Neural progenitor cell (in vitro differentiated cells): Measurements from ENCODE around the gene PRKCE. TPM values are rescaled to one million over a fixed set of nuclear protein-coding genes. Genes with fewer than 3 reads are reported as not detected.

ENCODE experiments used
- DNase-seq: peaks from one replicate; pipeline ENCODE4 v3.0.0-alpha.2; 2016; ENCODE audit warnings: low spot score
- H2AFZ ChIP-seq: fragments of 200-600 bp; sonication (generic); replicated peaks from 2 replicates; pipeline ENCODE4 v1.6.1; 2016; ENCODE audit warnings: antibody characterized with exemption
- H3F3A ChIP-seq: fragments of 200-600 bp; sonication (generic); 2 replicates; pipeline ENCODE4 v1.6.1; 2016; ENCODE audit warnings: antibody characterized with exemption, low read depth
- H3K27ac ChIP-seq: fragments of 200-600 bp; sonication (generic); 2 replicates; pipeline ENCODE4 v1.5.1; 2016; ENCODE audit warnings: mild to moderate bottlenecking
- H3K27me3 ChIP-seq: fragments of 200-600 bp; sonication (generic); 2 replicates; pipeline ENCODE4 v1.6.1; 2016; ENCODE audit warnings: mild to moderate bottlenecking, moderate library complexity
- H3K36me3 ChIP-seq: fragments of 200-600 bp; sonication (generic); 2 replicates; pipeline ENCODE4 v1.5.1; 2016
- H3K4me1 ChIP-seq: fragments of 200-600 bp; sonication (generic); 2 replicates; pipeline ENCODE4 v1.6.1; 2016; ENCODE audit warnings: mixed run types
- H3K4me2 ChIP-seq: fragments of 200-600 bp; sonication (generic); 2 replicates; pipeline ENCODE4 v1.6.1; 2016
- H3K4me3 ChIP-seq: fragments of 200-600 bp; sonication (generic); 2 replicates; pipeline ENCODE4 v1.5.1; 2016
- H3K79me2 ChIP-seq: fragments of 200-600 bp; sonication (generic); 2 replicates; pipeline ENCODE4 v1.6.1; 2016; ENCODE audit warnings: low read depth
- H3K9ac ChIP-seq: fragments of 200-600 bp; sonication (generic); 2 replicates; pipeline ENCODE4 v1.6.1; 2016
- H3K9me3 ChIP-seq: fragments of 200-600 bp; sonication (generic); 2 replicates; pipeline ENCODE4 v1.5.1; 2016; ENCODE audit warnings: low read depth
- H4K20me1 ChIP-seq: fragments of 200-600 bp; sonication (generic); 2 replicates; pipeline ENCODE4 v1.6.1; 2016; ENCODE audit warnings: low read depth
- H3K27ac Mint-ChIP-seq: 3 replicates; pipeline ENCODE4 v1.8.0; 2021; ENCODE audit warnings: mixed read lengths
- H3K27me3 Mint-ChIP-seq: 2 replicates; pipeline ENCODE4 v1.8.0; 2022; ENCODE audit warnings: low read depth, mild to moderate bottlenecking, inconsistent platforms, moderate library complexity, mixed read lengths; ENCODE audit not compliant: insufficient read depth
- H3K36me3 Mint-ChIP-seq: 3 replicates; pipeline ENCODE4 v1.8.0; 2021; ENCODE audit warnings: mixed read lengths
- H3K4me1 Mint-ChIP-seq: 3 replicates; pipeline ENCODE4 v1.8.0; 2021; ENCODE audit warnings: mixed read lengths
- H3K4me3 Mint-ChIP-seq: 3 replicates; pipeline ENCODE4 v1.8.0; 2021; ENCODE audit warnings: mild to moderate bottlenecking, moderate library complexity, mixed read lengths
- H3K9me3 Mint-ChIP-seq: 3 replicates; pipeline ENCODE4 v1.8.0; 2020; ENCODE audit warnings: mixed read lengths
- CTCF ChIP-seq: fragments of 200-600 bp; sonication (generic); IDR thresholded peaks from 2 replicates; pipeline ENCODE4 v1.5.1; 2017; ENCODE audit warnings: antibody characterized with exemption, mild to moderate bottlenecking
- EZH2 ChIP-seq: fragments of 200-600 bp; sonication (generic); IDR thresholded peaks from 2 replicates; pipeline ENCODE4 v1.6.1; 2017; ENCODE audit warnings: antibody characterized with exemption, mild to moderate bottlenecking, moderate library complexity
- EZH2phosphoT487 ChIP-seq: fragments of 200-600 bp; sonication (generic); IDR thresholded peaks from 2 replicates; pipeline ENCODE4 v1.6.1; 2017; ENCODE audit warnings: antibody characterized with exemption
- total RNA-seq: library from RNA; depleted of rRNA; stranded (reverse); fragments of >200 nt; gene quantifications from 2 replicates; pipeline ENCODE4 v1.2.3, GENCODE V29; 2015; ENCODE audit warnings: low replicate concordance

Gene PRKCE
- total RNA-seq, 1 donor from 2014 or later, result 4.1 TPM

GRCh38 chr2:45794134-45794617 is 142.7 kb downstream of the PRKCE start:
- Histone ChIP-seq H4K20me1 (no peaks in the 10 kb centered on the region), H3K36me3 (no peaks in the 10 kb centered on the region), H3K79me2 (no peaks in the 10 kb centered on the region), H3F3A (peaks cover 5% of the 10 kb centered on the region), H3K27ac (no peak overlapping the region), H2AFZ (no peak overlapping the region), H3K4me2 (no peak overlapping the region), H3K9ac (no peak overlapping the region), H3K27me3 (no peaks in the 10 kb centered on the region), H3K4me3 (no peak overlapping the region), H3K9me3 (no peaks in the 10 kb centered on the region), H3K4me1 (peaks cover 9% of the 10 kb centered on the region)
- peaks cover 4% of the 10 kb centered on the region for H3K27me3 Mint-ChIP-seq
- no peak for DNase-seq
- no peaks in the 10 kb centered on the region for H3K36me3 Mint-ChIP-seq
- no peaks in the 10 kb centered on the region for H3K9me3 Mint-ChIP-seq
- peaks cover 22% of the 10 kb centered on the region for H3K4me1 Mint-ChIP-seq
- TF ChIP-seq CTCF (no peak), EZH2 (no peak), EZH2phosphoT487 (no peak)
- H3K4me3 Mint-ChIP-seq, result no peak overlapping the region
- H3K27ac Mint-ChIP-seq, result no peak overlapping the region

- Histone ChIP-seq H3K36me3 (no peaks in the 10 kb centered on the region), H3K4me2 (no peak overlapping the region), H4K20me1 (no peaks in the 10 kb centered on the region), H3K4me3 (no peak overlapping the region), H3K79me2 (no peaks in the 10 kb centered on the region), H2AFZ (no peak overlapping the region), H3F3A (peaks cover 5% of the 10 kb centered on the region), H3K27ac (no peak overlapping the region), H3K27me3 (no peaks in the 10 kb centered on the region), H3K4me1 (peaks cover 9% of the 10 kb centered on the region), H3K9me3 (no peaks in the 10 kb centered on the region), H3K9ac (no peak overlapping the region)
- Mint-ChIP-seq H3K27me3 (peaks cover 2% of the 10 kb centered on the region), H3K4me3 (no peak overlapping the region), H3K36me3 (no peaks in the 10 kb centered on the region), H3K4me1 (peaks cover 24% of the 10 kb centered on the region), H3K27ac (no peak overlapping the region), H3K9me3 (no peaks in the 10 kb centered on the region)
- DNase-seq, result no peak
- TF ChIP-seq CTCF, result no peak
- TF ChIP-seq EZH2, result no peak
- no peak for TF ChIP-seq EZH2phosphoT487
Observed at GRCh38 chr2:45796500-45796899, 145.0 kb downstream of the PRKCE start.

- Histone ChIP-seq H3K4me2 (peak overlapping the region; percentile 7), H3K27me3 (no peaks in the 10 kb centered on the region), H4K20me1 (no peaks in the 10 kb centered on the region), H2AFZ (no peak overlapping the region), H3K36me3 (no peaks in the 10 kb centered on the region), H3K4me3 (no peak overlapping the region), H3K9ac (no peak overlapping the region), H3K4me1 (peaks cover 9% of the 10 kb centered on the region), H3F3A (peaks cover 5% of the 10 kb centered on the region), H3K79me2 (no peaks in the 10 kb centered on the region), H3K9me3 (no peaks in the 10 kb centered on the region), H3K27ac (no peak overlapping the region)
- H3K4me1 Mint-ChIP-seq, result peaks cover 27% of the 10 kb centered on the region
- H3K27me3 Mint-ChIP-seq, result peaks cover 2% of the 10 kb centered on the region
- no peaks in the 10 kb centered on the region for H3K9me3 Mint-ChIP-seq
- no peak for TF ChIP-seq EZH2phosphoT487
- TF ChIP-seq CTCF, result peak; percentile 10
- no peak for TF ChIP-seq EZH2
- no peak overlapping the region for H3K4me3 Mint-ChIP-seq
- H3K36me3 Mint-ChIP-seq, result no peaks in the 10 kb centered on the region
- DNase-seq, result peak; percentile 34
- no peak overlapping the region for H3K27ac Mint-ChIP-seq
Observed at GRCh38 chr2:45797451-45798230, 146.2 kb downstream of the PRKCE start.
